ENCODE data around the gene CTNNA1.

GRCh38 chr5:138745268-138745667 is 8.0 kb upstream of the CTNNA1 start:
- TF ChIP-seq EZH2 (IDR thresholded peaks at IDR 0.05; ENCODE audit: insufficient read depth, poor library complexity, severe bottlenecking), result no peak
- TF ChIP-seq EZH2phosphoT487 (IDR thresholded peaks at IDR 0.05; ENCODE audit: insufficient read depth, low read depth), result no peak
